GM12865 (cell line): ENCODE measurements around the gene DNM2.

Source experiments
- DNase-seq: peaks from one replicate; pipeline ENCODE4 v3.0.0; 2010; ENCODE audit warnings: low read depth
- H3K4me3 ChIP-seq: 2 replicates; pipeline ENCODE4 v1.5.1; 2011; ENCODE audit warnings: mild to moderate bottlenecking, low read depth, low read length, control low read depth
- TF ChIP-seq, protein P1 (sequence below): IDR thresholded peaks from 2 replicates; pipeline ENCODE4 v1.5.1; 2011; ENCODE audit warnings: low read length, control low read depth, low read depth, inconsistent platforms; ENCODE audit not compliant: insufficient read depth; ENCODE audit errors: missing control alignments

DNM2 gene

DNA sequence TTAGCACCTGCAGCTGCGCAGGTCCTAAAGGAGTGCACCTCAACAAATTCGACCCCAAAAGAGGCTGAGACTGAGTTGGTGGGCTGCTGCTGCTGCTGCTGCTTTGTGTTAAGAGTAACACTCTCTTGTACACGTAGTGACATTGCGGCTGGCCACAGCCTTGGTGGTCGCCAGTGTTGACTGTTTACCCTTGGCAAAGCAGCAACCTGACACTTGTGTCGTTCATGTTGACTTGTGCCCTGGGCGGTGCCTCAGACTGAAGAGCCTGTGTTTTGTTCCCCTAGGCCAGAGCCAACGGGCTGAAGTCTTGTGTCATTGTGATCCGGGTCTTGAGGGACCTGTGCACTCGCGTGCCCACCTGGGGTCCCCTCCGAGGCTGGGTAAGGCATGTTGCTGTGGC is 39.1 kb upstream of the DNM2 start:
- no peak for DNase-seq
- H3K4me3 ChIP-seq, result no peak overlapping the region
- TF ChIP-seq, protein P1, sequence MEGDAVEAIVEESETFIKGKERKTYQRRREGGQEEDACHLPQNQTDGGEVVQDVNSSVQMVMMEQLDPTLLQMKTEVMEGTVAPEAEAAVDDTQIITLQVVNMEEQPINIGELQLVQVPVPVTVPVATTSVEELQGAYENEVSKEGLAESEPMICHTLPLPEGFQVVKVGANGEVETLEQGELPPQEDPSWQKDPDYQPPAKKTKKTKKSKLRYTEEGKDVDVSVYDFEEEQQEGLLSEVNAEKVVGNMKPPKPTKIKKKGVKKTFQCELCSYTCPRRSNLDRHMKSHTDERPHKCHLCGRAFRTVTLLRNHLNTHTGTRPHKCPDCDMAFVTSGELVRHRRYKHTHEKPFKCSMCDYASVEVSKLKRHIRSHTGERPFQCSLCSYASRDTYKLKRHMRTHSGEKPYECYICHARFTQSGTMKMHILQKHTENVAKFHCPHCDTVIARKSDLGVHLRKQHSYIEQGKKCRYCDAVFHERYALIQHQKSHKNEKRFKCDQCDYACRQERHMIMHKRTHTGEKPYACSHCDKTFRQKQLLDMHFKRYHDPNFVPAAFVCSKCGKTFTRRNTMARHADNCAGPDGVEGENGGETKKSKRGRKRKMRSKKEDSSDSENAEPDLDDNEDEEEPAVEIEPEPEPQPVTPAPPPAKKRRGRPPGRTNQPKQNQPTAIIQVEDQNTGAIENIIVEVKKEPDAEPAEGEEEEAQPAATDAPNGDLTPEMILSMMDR, result no peak

DNA sequence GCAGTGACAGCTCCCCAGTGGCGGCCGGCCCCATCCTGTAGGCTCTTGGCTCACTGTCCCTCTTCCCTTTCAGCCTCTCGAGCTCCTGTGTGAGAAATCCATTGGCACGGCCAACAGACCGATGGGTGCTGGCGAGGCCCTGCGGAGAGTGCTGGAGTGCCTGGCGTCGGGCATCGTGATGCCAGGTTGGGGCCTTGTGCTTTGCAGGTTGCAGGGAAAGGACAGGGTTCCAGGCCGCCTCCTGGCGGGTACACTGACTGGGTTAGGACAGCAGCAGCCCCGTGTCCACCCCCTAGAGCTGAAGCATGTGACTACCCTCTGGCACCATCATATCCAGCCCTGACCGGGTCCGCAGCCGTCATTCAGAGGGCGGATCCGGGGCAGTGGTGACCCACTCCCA is 38.1 kb upstream of the DNM2 start:
- no peak for DNase-seq
- no peak overlapping the region for H3K4me3 ChIP-seq
- TF ChIP-seq, protein P1, result no peak

DNA sequence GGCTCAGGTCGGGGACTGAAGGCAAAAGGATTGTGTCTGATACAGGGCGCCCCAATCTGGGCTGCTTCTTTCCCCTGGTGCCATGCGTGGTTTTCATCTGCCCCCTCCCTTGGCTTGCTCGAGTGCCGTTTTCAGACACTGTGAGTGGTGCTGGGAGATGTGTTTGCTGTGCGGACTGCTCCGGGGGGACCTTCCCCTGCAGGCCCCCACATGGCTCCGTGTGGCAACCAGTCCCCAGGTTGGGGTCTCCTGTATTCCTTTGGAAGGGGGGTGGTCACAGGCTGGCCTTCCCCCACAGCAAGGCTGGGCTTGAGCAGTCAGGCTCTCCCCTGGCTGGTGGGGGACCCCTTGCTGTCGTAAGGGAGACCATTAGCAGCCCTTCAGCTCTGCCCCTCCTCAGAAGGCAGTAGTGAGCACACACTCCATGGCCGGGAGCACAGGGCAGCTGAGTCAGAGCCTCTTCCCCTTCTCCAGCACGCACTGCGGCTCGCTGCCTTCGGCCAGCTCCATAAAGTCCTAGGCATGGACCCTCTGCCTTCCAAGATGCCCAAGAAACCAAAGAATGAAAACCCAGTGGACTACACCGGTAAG is 37.2 kb upstream of the DNM2 start:
- no peak for DNase-seq
- no peak overlapping the region for H3K4me3 ChIP-seq
- TF ChIP-seq, protein P1, result no peak

DNA sequence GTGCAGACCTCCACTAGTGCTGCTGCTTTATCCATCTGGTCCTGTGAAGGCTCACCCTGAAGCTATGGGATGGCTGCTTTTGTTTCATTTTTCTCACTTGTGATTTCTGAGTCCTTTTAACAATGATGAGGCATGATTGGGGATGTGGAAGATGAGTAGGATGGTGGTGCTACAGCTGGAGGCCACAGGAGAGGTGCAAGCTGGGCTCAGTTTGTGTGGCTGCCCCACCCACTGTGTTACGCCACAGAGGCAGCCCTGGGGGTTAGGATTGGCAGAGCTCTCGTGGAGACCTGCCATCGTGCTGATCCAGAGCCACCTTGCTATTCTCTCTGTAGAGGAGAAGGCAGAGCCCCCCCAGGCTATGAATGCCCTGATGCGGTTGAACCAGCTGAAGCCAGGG is 36.2 kb upstream of the DNM2 start:
- TF ChIP-seq, protein P1, result no peak
- no peak for DNase-seq
- H3K4me3 ChIP-seq, result no peak overlapping the region

DNA sequence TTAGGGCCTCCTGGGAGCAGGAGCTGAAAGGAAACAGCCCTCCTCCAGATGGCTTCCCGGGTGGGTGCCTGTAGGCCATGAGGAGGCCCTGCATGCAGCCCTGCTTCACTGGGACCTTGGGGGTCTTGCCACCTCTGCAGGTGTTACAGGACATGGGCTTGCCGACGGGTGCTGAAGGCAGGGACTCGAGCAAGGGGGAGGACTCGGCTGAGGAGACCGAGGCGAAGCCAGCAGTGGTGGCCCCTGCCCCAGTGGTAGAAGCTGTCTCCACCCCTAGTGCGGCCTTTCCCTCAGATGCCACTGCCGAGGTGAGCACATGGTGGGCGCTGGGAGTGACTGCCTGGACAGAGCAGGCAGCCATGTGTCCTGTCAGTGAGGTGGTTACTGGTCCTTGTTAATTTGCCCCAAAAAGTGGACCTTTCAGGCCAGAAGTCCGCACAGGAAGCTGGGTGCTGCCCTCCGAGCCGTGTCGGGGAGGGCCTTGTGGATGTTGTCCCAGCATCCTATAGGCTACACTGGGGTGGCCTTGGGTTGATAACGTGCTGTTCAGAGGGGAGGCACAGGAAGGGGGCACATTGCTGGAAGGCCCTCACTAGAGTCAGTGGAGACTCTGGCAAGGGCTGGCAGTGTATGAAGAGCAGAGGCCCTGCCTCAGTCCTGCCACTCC is 35.3 kb upstream of the DNM2 start:
- H3K4me3 ChIP-seq, result no peak overlapping the region
- TF ChIP-seq, protein P1, result no peak
- DNase-seq, result no peak

DNA sequence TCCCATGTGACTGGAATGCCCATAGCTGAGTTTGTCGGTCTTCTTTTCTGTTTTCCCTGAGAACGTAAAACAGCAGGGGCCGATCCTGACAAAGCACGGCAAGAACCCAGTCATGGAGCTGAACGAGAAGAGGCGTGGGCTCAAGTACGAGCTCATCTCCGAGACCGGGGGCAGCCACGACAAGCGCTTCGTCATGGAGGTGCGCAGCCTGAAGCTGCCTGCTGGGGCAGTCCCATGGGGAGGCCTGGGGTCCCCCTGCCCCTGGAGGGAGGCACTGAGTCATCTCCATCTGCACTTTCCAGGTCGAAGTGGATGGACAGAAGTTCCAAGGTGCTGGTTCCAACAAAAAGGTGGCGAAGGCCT is 34.8 kb upstream of the DNM2 start:
- TF ChIP-seq, protein P1, result no peak
- no peak for DNase-seq
- no peak overlapping the region for H3K4me3 ChIP-seq

DNA sequence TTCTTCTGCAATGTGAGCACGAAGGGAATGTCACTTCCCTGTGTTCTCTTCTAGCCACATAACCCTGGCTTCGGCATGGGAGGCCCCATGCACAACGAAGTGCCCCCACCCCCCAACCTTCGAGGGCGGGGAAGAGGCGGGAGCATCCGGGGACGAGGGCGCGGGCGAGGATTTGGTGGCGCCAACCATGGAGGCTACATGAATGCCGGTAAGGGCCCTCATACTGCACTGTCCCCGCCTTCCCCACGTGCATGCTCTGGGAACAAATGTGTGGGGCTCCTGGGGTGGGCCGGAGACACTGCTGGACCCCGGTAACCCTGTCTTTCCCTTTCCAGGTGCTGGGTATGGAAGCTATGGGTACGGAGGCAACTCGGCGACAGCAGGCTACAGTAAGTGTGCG is 34.3 kb upstream of the DNM2 start:
- TF ChIP-seq, protein P1, result no peak
- no peak for DNase-seq
- no peak overlapping the region for H3K4me3 ChIP-seq
